SK-N-SH treated with all-trans-retinoic acid at 6 μM for 48 hours (cell line): ENCODE measurements around the gene C9orf78.

Experiments used
- ARNTL ChIP-seq: fragments of 450-650 bp; formaldehyde crosslinking; IDR thresholded peaks from 2 replicates; pipeline ENCODE4 v1.5.0; 2020; ENCODE audit warnings: low read depth, mild to moderate bottlenecking, moderate library complexity, borderline replicate concordance
- ESRRG ChIP-seq: fragments of 250-450 bp; sonication (Bioruptor Pico); IDR thresholded peaks from 2 replicates; pipeline ENCODE4 v1.6.1; 2021; ENCODE audit warnings: mild to moderate bottlenecking
- GLIS3 ChIP-seq: fragments of 250-450 bp; sonication (Bioruptor Pico); IDR thresholded peaks from 2 replicates; pipeline ENCODE4 v1.5.0; 2020; ENCODE audit warnings: mild to moderate bottlenecking, moderate library complexity
- ISL1 ChIP-seq: fragments of 250-450 bp; sonication (Bioruptor Pico); IDR thresholded peaks from 2 replicates; pipeline ENCODE4 v2.1.2; 2022; ENCODE audit warnings: mild to moderate bottlenecking, moderate library complexity
- PATZ1 ChIP-seq: fragments of 250-450 bp; sonication (Bioruptor Pico); IDR thresholded peaks from 2 replicates; pipeline ENCODE4 v1.8.0; 2020; ENCODE audit warnings: mild to moderate bottlenecking, moderate library complexity, borderline replicate concordance
- POU6F1 ChIP-seq: fragments of 250-450 bp; sonication (Bioruptor Pico); IDR thresholded peaks from 2 replicates; pipeline ENCODE4 v1.8.0; 2021; ENCODE audit warnings: low read depth, mild to moderate bottlenecking, moderate library complexity, borderline replicate concordance
- RARB ChIP-seq: fragments of 250-450 bp; sonication (Bioruptor Pico); IDR thresholded peaks from 2 replicates; pipeline ENCODE4 v1.8.0; 2021; ENCODE audit warnings: mild to moderate bottlenecking, moderate library complexity
- ZFP30 ChIP-seq: fragments of 450-650 bp; formaldehyde crosslinking; IDR thresholded peaks from 2 replicates; pipeline ENCODE4 v1.5.0; 2022; ENCODE audit warnings: mild to moderate bottlenecking, moderate library complexity
- ZNF8 ChIP-seq: fragments of 450-650 bp; formaldehyde crosslinking; IDR thresholded peaks from 2 replicates; pipeline ENCODE4 v1.5.0; 2020; ENCODE audit warnings: mild to moderate bottlenecking, moderate library complexity

- TF ChIP-seq ESRRG (CRISPR knock-in tag), result no peak
- TF ChIP-seq RARB (CRISPR knock-in tag), result no peak
- no peak for TF ChIP-seq ZFP30 (CRISPR knock-in tag)
- no peak for TF ChIP-seq ARNTL (CRISPR knock-in tag)
- no peak for TF ChIP-seq GLIS3
- no peak for TF ChIP-seq ISL1 (CRISPR knock-in tag)
- no peak for TF ChIP-seq POU6F1 (CRISPR knock-in tag)
- TF ChIP-seq ZNF8, result no peak
- TF ChIP-seq PATZ1 (CRISPR knock-in tag), result no peak
Observed at GRCh38 chr9:129857207-129857606, 22.1 kb upstream of the C9orf78 start.
